Neural progenitor cell (in vitro differentiated cells): Measurements from ENCODE around the gene SELENOP. TPM values are rescaled to one million over a fixed set of nuclear protein-coding genes. Genes with fewer than 3 reads are reported as not detected.

Experiments
- DNase-seq: peaks from one replicate; pipeline ENCODE4 v3.0.0-alpha.2; 2016; ENCODE audit warnings: low spot score
- H2AFZ ChIP-seq: fragments of 200-600 bp; sonication (generic); replicated peaks from 2 replicates; pipeline ENCODE4 v1.6.1; 2016; ENCODE audit warnings: antibody characterized with exemption
- H3F3A ChIP-seq: fragments of 200-600 bp; sonication (generic); 2 replicates; pipeline ENCODE4 v1.6.1; 2016; ENCODE audit warnings: antibody characterized with exemption, low read depth
- H3K27ac ChIP-seq: fragments of 200-600 bp; sonication (generic); 2 replicates; pipeline ENCODE4 v1.5.1; 2016; ENCODE audit warnings: mild to moderate bottlenecking
- H3K27me3 ChIP-seq: fragments of 200-600 bp; sonication (generic); 2 replicates; pipeline ENCODE4 v1.6.1; 2016; ENCODE audit warnings: mild to moderate bottlenecking, moderate library complexity
- H3K36me3 ChIP-seq: fragments of 200-600 bp; sonication (generic); 2 replicates; pipeline ENCODE4 v1.5.1; 2016
- H3K4me1 ChIP-seq: fragments of 200-600 bp; sonication (generic); 2 replicates; pipeline ENCODE4 v1.6.1; 2016; ENCODE audit warnings: mixed run types
- H3K4me2 ChIP-seq: fragments of 200-600 bp; sonication (generic); 2 replicates; pipeline ENCODE4 v1.6.1; 2016
- H3K4me3 ChIP-seq: fragments of 200-600 bp; sonication (generic); 2 replicates; pipeline ENCODE4 v1.5.1; 2016
- H3K79me2 ChIP-seq: fragments of 200-600 bp; sonication (generic); 2 replicates; pipeline ENCODE4 v1.6.1; 2016; ENCODE audit warnings: low read depth
- H3K9ac ChIP-seq: fragments of 200-600 bp; sonication (generic); 2 replicates; pipeline ENCODE4 v1.6.1; 2016
- H3K9me3 ChIP-seq: fragments of 200-600 bp; sonication (generic); 2 replicates; pipeline ENCODE4 v1.5.1; 2016; ENCODE audit warnings: low read depth
- H4K20me1 ChIP-seq: fragments of 200-600 bp; sonication (generic); 2 replicates; pipeline ENCODE4 v1.6.1; 2016; ENCODE audit warnings: low read depth
- H3K27ac Mint-ChIP-seq: 3 replicates; pipeline ENCODE4 v1.8.0; 2021; ENCODE audit warnings: mixed read lengths
- H3K27me3 Mint-ChIP-seq: 2 replicates; pipeline ENCODE4 v1.8.0; 2022; ENCODE audit warnings: low read depth, mild to moderate bottlenecking, inconsistent platforms, moderate library complexity, mixed read lengths; ENCODE audit not compliant: insufficient read depth
- H3K36me3 Mint-ChIP-seq: 3 replicates; pipeline ENCODE4 v1.8.0; 2021; ENCODE audit warnings: mixed read lengths
- H3K4me1 Mint-ChIP-seq: 3 replicates; pipeline ENCODE4 v1.8.0; 2021; ENCODE audit warnings: mixed read lengths
- H3K4me3 Mint-ChIP-seq: 3 replicates; pipeline ENCODE4 v1.8.0; 2021; ENCODE audit warnings: mild to moderate bottlenecking, moderate library complexity, mixed read lengths
- H3K9me3 Mint-ChIP-seq: 3 replicates; pipeline ENCODE4 v1.8.0; 2020; ENCODE audit warnings: mixed read lengths
- EZH2 ChIP-seq: fragments of 200-600 bp; sonication (generic); IDR thresholded peaks from 2 replicates; pipeline ENCODE4 v1.6.1; 2017; ENCODE audit warnings: antibody characterized with exemption, mild to moderate bottlenecking, moderate library complexity
- EZH2phosphoT487 ChIP-seq: fragments of 200-600 bp; sonication (generic); IDR thresholded peaks from 2 replicates; pipeline ENCODE4 v1.6.1; 2017; ENCODE audit warnings: antibody characterized with exemption
- total RNA-seq: library from RNA; depleted of rRNA; stranded (reverse); fragments of >200 nt; gene quantifications from 2 replicates; pipeline ENCODE4 v1.2.3, GENCODE V29; 2015; ENCODE audit warnings: low replicate concordance
- TF ChIP-seq, protein P1 (sequence below): fragments of 200-600 bp; sonication (generic); IDR thresholded peaks from 2 replicates; pipeline ENCODE4 v1.5.1; 2017; ENCODE audit warnings: antibody characterized with exemption, mild to moderate bottlenecking

SELENOP gene
- total RNA-seq, 1 donor from 2014 or later: 1.4 TPM

DNA sequence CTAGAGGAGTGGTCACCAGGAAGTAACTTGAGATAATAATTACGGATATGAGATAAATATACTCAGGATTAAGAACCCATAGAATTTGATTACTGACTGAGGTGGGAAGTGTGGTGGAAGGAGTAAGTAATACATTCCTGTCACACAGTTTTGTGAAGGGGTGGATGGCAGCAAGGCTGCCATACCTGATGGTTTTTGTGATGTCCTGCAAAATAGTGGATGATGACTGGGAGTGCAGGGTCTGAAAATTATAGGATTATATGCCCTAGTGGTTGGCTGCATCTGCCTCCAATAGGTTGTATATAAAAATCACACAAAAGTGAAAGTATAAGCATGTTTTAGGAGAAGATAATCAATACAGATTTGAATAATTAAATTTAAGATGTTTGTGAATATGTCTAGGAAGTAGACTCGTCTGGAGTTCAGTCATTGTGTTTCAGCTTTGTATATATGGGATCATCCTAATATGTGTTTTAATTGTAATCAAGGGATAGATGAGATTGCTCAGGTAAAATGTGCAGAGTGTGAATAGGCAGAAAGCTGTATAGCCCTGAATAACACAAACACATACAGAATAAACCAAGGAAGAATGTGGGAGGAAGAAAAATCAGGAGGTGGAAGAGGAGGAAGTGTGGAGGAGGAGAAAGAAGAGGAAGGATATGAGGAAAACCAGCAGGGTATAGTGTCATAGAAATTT, 5.5 kb downstream of the SELENOP start:
- H4K20me1 ChIP-seq: no peaks in the 10 kb centered on the region
- DNase-seq: no peak
- H2AFZ ChIP-seq: no peak overlapping the region
- H3K36me3 ChIP-seq: no peaks in the 10 kb centered on the region
- Mint-ChIP-seq H3K4me3 (no peak overlapping the region), H3K4me1 (peaks cover 4% of the 10 kb centered on the region), H3K27ac (no peak overlapping the region), H3K36me3 (peaks cover 3% of the 10 kb centered on the region), H3K27me3 (no peaks in the 10 kb centered on the region), H3K9me3 (no peaks in the 10 kb centered on the region)
- no peak for TF ChIP-seq EZH2phosphoT487
- no peak for TF ChIP-seq EZH2
- TF ChIP-seq, protein P1, sequence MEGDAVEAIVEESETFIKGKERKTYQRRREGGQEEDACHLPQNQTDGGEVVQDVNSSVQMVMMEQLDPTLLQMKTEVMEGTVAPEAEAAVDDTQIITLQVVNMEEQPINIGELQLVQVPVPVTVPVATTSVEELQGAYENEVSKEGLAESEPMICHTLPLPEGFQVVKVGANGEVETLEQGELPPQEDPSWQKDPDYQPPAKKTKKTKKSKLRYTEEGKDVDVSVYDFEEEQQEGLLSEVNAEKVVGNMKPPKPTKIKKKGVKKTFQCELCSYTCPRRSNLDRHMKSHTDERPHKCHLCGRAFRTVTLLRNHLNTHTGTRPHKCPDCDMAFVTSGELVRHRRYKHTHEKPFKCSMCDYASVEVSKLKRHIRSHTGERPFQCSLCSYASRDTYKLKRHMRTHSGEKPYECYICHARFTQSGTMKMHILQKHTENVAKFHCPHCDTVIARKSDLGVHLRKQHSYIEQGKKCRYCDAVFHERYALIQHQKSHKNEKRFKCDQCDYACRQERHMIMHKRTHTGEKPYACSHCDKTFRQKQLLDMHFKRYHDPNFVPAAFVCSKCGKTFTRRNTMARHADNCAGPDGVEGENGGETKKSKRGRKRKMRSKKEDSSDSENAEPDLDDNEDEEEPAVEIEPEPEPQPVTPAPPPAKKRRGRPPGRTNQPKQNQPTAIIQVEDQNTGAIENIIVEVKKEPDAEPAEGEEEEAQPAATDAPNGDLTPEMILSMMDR: no peak
- no peaks in the 10 kb centered on the region for H3K27me3 ChIP-seq
- no peaks in the 10 kb centered on the region for H3K79me2 ChIP-seq
- no peaks in the 10 kb centered on the region for H3K9me3 ChIP-seq
- peaks cover 4% of the 10 kb centered on the region for H3K4me1 ChIP-seq
- no peaks in the 10 kb centered on the region for H3F3A ChIP-seq
- H3K4me2 ChIP-seq: no peak overlapping the region
- no peak overlapping the region for H3K27ac ChIP-seq
- H3K4me3 ChIP-seq: no peak overlapping the region
- H3K9ac ChIP-seq: no peak overlapping the region

DNA sequence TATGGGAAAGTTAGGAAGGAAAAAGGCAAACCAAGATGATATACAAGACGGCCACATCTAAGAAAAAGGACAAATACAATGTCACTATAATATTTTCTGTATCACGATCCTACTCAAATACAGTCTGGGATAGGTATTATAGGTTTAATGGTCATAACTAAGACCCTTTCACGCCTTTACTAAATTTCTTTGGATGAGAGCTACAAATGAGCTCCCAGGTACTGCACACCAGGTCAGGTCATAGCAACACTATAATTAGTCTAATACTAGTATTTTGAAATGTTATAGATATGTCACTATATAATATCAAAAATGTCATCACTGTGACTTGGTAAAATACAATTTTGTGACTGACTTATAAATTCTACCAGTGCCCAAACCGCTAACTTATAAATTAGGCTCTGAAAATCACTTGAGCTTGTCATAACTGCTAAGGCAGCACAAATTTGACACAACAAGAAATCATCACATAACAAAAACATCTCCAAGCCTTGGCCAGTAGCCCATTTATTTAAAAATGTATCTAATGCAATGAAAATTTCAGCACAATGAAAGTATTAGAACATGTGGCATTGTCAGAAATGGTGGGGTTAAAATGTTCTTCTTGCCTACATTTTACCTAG, 6.9 kb downstream of the SELENOP start:
- no peaks in the 10 kb centered on the region for H3F3A ChIP-seq
- H3K9me3 ChIP-seq: no peaks in the 10 kb centered on the region
- no peaks in the 10 kb centered on the region for H3K79me2 ChIP-seq
- H3K36me3 Mint-ChIP-seq: peaks cover 3% of the 10 kb centered on the region
- no peaks in the 10 kb centered on the region for H3K4me1 Mint-ChIP-seq
- H3K27me3 Mint-ChIP-seq: no peaks in the 10 kb centered on the region
- H3K27ac Mint-ChIP-seq: no peak overlapping the region
- H3K9me3 Mint-ChIP-seq: no peaks in the 10 kb centered on the region
- no peak overlapping the region for H3K9ac ChIP-seq
- no peaks in the 10 kb centered on the region for H3K36me3 ChIP-seq
- H2AFZ ChIP-seq: no peak overlapping the region
- no peak for DNase-seq
- TF ChIP-seq EZH2phosphoT487: no peak
- TF ChIP-seq, protein P1: no peak
- no peak for TF ChIP-seq EZH2
- H3K4me3 ChIP-seq: no peak overlapping the region
- H3K4me1 ChIP-seq: no peaks in the 10 kb centered on the region
- no peaks in the 10 kb centered on the region for H4K20me1 ChIP-seq
- H3K27me3 ChIP-seq: no peaks in the 10 kb centered on the region
- H3K4me3 Mint-ChIP-seq: no peak overlapping the region
- H3K4me2 ChIP-seq: no peak overlapping the region
- H3K27ac ChIP-seq: no peak overlapping the region

DNA sequence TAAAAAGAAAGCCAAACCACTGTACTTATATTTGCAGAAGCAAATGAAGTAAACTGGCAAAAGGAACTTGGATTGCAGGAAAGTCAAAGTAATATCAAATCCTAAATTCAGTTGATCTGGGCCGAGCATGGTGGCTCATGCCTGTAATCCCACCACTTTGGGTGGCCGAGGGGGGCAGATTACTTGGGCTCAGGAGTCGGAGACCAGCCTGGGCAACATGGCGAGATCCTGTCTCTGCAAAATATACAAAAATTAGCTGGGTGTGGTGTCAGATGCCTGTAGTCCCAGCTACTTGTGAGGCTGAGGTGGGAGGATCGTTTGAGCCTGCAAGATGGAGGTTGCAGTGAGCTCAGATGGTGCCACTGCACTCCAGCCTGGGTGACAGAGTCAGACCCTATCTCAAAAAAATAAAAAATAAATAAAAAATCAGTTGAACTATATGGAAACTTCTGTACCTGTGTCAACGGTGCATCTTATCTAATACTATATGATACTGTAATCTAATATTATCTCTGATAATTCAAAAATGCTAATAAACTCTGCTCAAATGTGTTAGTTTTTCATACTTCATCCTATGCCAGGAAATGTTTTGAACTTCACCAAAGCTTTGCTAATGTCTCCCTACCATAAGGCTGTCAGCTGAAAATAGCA, 10.1 kb downstream of the SELENOP start:
- H3K4me2 ChIP-seq: no peak overlapping the region
- Mint-ChIP-seq H3K4me1 (no peaks in the 10 kb centered on the region), H3K4me3 (no peak overlapping the region), H3K36me3 (peaks cover 3% of the 10 kb centered on the region), H3K27ac (no peak overlapping the region), H3K27me3 (no peaks in the 10 kb centered on the region), H3K9me3 (peaks cover 5% of the 10 kb centered on the region)
- no peak overlapping the region for H2AFZ ChIP-seq
- H3K36me3 ChIP-seq: no peaks in the 10 kb centered on the region
- H3K27ac ChIP-seq: no peak overlapping the region
- no peak overlapping the region for H3K4me3 ChIP-seq
- no peak for TF ChIP-seq EZH2
- TF ChIP-seq, protein P1: no peak
- TF ChIP-seq EZH2phosphoT487: no peak
- no peaks in the 10 kb centered on the region for H3K79me2 ChIP-seq
- H3K27me3 ChIP-seq: no peaks in the 10 kb centered on the region
- no peaks in the 10 kb centered on the region for H3K9me3 ChIP-seq
- H3K9ac ChIP-seq: no peak overlapping the region
- H4K20me1 ChIP-seq: no peaks in the 10 kb centered on the region
- no peaks in the 10 kb centered on the region for H3F3A ChIP-seq
- DNase-seq: no peak
- no peaks in the 10 kb centered on the region for H3K4me1 ChIP-seq
